Upper lobe of right lung (tissue), 1 donor: ENCODE results near the gene WDSUB1. TPM values are rescaled to one million over a fixed set of nuclear protein-coding genes. Genes with fewer than 3 reads are reported as not detected.

Experiments
- ATAC-seq: fragments of 200-7000 bp; cut with Tn5 transposase; one replicate; pipeline ENCODE4 v1.9.1; 2020; ENCODE audit warnings: mild to moderate bottlenecking, moderate library complexity
- DNase-seq: peaks from one replicate; pipeline ENCODE4 v3.0.0-alpha.2; 2020
- H3K27ac ChIP-seq: fragments of 200-600 bp; one replicate; pipeline ENCODE4 v1.8.0; 2022
- H3K27me3 ChIP-seq: fragments of 200-600 bp; one replicate; pipeline ENCODE4 v1.8.0; 2022; ENCODE audit warnings: mild to moderate bottlenecking
- H3K36me3 ChIP-seq: fragments of 200-600 bp; one replicate; pipeline ENCODE4 v1.8.0; 2022
- H3K4me1 ChIP-seq: fragments of 200-600 bp; one replicate; pipeline ENCODE4 v1.8.0; 2022
- H3K4me3 ChIP-seq: fragments of 200-600 bp; one replicate; pipeline ENCODE4 v1.8.0; 2022; ENCODE audit warnings: mild to moderate bottlenecking
- H3K9me3 ChIP-seq: fragments of 200-600 bp; one replicate; pipeline ENCODE4 v1.8.0; 2022
- intact Hi-C: fragments of 100-400 bp; cut with DNase I; formaldehyde crosslinking; loops from one replicate; pipeline ENCODE4 v1.11.0; 2022
- microRNA-seq: library from miRNA; unstranded; fragments of <30 nt; microRNA quantifications from one replicate; pipeline ENCODE4 v1.2.0, GENCODE V29; 2020; ENCODE audit warnings: borderline microRNAs expressed
- total RNA-seq: library from RNA; stranded (reverse); fragmentation: NEBNext Ultra II Directional; extraction: Animal tissue kit (Norgen Biotek cat#: 25700); gene quantifications from one replicate; pipeline ENCODE4 v1.2.1, GENCODE V29; 2021
- TF ChIP-seq, protein P1 (sequence below): fragments of 200-600 bp; IDR thresholded peaks from one replicate; pipeline ENCODE4 v1.8.0; 2022; ENCODE audit warnings: antibody characterized with exemption
- donor health status: DM: no; HTN: yes; CAD: no; lungs with severe emphysema.

Gene WDSUB1
- total RNA-seq, 1 donor from 2014 or later, result 16.9 TPM

GRCh38 chr2:159187106-159187505 is 99.4 kb downstream of the WDSUB1 start:
- H3K27ac ChIP-seq, result no peak overlapping the region
- DNase-seq, result no peak
- TF ChIP-seq, protein P1, sequence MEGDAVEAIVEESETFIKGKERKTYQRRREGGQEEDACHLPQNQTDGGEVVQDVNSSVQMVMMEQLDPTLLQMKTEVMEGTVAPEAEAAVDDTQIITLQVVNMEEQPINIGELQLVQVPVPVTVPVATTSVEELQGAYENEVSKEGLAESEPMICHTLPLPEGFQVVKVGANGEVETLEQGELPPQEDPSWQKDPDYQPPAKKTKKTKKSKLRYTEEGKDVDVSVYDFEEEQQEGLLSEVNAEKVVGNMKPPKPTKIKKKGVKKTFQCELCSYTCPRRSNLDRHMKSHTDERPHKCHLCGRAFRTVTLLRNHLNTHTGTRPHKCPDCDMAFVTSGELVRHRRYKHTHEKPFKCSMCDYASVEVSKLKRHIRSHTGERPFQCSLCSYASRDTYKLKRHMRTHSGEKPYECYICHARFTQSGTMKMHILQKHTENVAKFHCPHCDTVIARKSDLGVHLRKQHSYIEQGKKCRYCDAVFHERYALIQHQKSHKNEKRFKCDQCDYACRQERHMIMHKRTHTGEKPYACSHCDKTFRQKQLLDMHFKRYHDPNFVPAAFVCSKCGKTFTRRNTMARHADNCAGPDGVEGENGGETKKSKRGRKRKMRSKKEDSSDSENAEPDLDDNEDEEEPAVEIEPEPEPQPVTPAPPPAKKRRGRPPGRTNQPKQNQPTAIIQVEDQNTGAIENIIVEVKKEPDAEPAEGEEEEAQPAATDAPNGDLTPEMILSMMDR, result no peak
- intact Hi-C loops, result no loop called here
- no peaks in the 10 kb centered on the region for H3K9me3 ChIP-seq
- no peaks in the 10 kb centered on the region for H3K27me3 ChIP-seq
- peaks cover 39% of the 10 kb centered on the region for H3K36me3 ChIP-seq
- H3K4me1 ChIP-seq, result no peaks in the 10 kb centered on the region
- H3K4me3 ChIP-seq, result no peak overlapping the region
- ATAC-seq, result no peak

DNA sequence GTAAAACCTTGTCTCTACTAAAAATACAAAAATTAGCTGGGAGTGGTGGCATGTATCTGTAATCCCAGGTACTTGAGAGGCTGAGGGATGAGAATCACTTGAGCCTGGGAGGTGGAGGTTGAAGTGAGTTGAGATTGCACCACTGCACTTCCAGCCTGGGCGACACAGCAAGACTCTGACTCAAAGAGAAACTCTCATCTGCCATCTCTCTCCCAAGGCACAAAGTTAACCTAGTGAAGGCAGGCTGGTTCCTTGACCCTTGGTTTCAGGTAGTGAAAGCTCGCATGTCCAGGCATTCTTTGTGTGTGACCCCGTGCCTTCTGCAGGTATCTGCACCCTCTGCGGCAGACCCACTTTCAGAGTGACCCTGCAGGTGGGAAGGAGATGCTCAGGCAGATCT is 100.0 kb downstream of the WDSUB1 start:
- no peak overlapping the region for H3K27ac ChIP-seq
- peaks cover 39% of the 10 kb centered on the region for H3K36me3 ChIP-seq
- DNase-seq (no peak), ATAC-seq (no peak)
- TF ChIP-seq, protein P1, result no peak
- H3K27me3 ChIP-seq, result no peaks in the 10 kb centered on the region
- no peak overlapping the region for H3K4me3 ChIP-seq
- H3K9me3 ChIP-seq, result no peaks in the 10 kb centered on the region
- intact Hi-C loops, result no loop called here
- H3K4me1 ChIP-seq, result no peaks in the 10 kb centered on the region

Small RNAs within 50 kb of the gene (microRNA-seq; reads per million reads assigned to microRNA genes)
- gene MIR6888, result not detected
